ENCODE results near the gene HOXD1.

Gene HOXD1

DNA sequence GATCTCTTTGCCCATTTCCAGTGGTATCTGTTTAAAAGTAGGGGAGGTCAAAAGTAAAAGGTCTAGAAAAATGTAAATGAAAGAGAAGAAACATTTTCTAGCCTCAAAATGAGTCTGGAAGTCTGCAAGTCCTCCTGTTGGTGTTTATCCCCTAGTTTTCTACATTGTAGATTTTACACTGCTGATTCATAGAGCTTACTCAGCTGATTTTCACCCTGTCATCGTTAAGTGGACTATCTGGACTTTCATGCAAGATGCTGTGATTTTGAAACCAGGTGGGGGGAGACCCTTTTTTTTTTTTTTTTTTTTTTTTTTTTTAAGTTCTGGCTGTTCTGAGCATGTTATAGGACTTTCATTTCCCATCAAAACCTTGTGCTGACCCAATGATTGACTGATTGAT lies 21.1 kb upstream of the HOXD1 start:
- DNase-seq: no peak

DNA sequence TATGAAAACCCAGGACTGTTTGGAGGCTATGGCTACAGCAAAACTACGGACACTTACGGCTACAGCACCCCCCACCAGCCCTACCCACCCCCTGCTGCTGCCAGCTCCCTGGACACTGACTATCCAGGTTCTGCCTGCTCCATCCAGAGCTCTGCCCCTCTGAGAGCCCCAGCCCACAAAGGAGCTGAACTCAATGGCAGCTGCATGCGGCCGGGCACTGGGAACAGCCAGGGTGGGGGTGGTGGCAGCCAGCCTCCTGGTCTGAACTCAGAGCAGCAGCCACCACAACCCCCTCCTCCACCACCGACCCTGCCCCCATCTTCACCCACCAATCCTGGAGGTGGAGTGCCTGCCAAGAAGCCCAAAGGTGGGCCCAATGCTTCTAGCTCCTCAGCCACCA lies 19.3 kb upstream of the HOXD1 start:
- DNase-seq: no peak

DNA sequence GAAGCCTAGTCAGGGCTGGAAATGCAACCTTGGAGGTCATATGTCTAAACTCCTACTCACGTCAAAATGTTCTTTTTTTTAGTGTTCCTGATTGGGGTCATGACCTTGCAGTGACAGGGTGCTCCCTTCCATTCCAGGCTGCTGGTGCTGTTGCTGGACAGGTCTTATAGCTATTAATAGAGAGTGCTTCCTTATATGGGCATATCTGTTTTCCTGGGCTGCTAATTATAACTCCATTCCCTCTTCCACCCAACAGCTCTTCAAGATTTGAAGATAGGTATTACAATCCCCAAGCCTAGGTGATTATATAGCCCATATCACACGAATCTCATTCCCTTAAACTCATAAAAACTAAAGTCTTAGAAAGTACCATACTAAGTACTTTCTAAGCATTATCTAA lies 18.8 kb upstream of the HOXD1 start:
- DNase-seq: no peak

- DNase-seq: no peak
These were observed 17.7 kb upstream of the HOXD1 start for GRCh38 chr2:176170602-176171305.

DNA sequence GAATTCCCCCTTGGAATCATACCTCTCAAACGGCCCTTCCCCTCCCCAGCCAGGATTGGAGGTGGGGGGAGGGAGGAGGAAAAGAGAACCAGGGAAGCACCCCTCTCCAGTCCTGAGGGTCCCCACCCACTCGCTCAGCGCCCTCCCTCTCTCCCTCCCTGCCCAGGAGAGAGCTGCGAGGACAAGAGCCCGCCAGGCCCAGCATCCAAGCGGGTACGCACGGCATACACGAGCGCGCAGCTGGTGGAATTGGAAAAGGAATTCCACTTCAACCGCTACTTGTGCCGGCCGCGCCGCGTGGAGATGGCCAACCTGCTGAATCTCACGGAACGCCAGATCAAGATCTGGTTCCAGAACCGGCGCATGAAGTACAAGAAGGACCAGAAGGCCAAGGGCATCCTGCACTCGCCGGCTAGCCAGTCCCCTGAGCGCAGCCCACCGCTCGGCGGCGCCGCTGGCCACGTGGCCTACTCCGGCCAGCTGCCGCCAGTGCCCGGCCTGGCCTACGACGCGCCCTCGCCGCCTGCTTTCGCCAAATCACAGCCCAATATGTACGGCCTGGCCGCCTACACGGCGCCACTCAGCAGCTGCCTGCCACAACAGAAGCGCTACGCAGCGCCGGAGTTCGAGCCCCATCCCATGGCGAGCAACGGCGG lies 17.0 kb upstream of the HOXD1 start:
- no peak for DNase-seq

DNA sequence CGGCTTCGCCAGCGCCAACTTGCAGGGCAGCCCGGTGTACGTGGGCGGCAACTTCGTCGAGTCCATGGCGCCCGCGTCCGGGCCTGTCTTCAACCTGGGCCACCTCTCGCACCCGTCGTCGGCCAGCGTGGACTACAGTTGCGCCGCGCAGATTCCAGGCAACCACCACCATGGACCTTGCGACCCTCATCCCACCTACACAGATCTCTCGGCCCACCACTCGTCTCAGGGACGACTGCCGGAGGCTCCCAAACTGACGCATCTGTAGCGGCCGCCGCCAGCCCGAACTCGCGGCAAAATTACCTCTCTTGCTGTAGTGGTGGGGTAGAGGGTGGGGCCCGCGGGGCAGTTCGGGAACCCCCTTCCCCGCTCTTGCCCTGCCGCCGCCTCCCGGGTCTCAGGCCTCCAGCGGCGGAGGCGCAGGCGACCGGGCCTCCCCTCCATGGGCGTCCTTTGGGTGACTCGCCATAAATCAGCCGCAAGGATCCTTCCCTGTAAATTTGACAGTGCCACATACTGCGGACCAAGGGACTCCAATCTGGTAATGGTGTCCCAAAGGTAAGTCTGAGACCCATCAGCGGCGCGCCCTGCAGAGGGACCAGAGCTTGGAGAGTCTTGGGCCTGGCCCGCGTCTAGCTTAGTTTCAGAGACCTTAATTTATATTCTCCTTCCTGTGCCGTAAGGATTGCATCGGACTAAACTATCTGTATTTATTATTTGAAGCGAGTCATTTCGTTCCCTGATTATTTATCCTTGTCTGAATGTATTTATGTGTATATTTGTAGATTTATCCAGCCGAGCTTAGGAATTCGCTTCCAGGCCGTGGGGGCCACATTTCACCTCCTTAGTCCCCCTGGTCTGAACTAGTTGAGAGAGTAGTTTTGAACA lies 16.2 kb upstream of the HOXD1 start:
- no peak for DNase-seq

GRCh38 chr2:176172895-176173566 lies 15.4 kb upstream of the HOXD1 start:
- DNase-seq: no peak

DNA sequence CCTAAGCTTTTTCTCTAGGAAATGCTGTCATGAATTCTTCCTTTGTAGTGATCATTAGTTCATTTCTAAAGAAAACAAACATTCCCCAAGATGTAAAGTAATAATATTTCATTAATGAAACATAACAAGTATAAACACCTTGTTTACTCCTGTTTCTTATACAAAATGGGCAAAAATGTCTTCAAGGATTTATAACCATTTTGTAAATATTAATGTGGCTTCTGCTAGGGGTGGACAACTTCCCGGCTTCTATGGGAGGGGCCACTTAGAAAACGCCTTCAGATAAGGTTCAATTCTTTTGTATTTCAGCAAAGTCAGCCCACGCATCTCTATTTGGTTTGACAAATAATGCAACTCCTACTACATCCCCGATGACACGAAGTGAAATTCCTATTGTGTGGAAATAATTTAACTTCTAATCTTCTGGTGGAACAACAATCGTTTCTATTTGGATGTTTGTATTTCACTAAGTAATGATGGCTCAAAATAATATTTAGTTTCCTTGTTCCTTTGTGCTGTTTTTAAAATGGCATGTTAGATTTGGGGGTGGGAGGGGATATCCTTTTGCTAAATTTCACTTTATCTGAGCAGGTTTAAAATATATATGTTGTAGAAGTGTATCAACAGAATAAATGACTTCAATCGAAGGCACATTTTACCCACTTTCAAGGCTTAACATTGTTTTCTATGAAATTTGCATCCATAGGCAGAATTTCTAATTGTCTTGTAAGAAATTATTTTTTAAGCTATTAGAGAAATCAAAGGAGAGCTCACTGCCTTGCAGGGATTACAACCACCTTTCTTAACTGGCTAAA lies 14.7 kb upstream of the HOXD1 start:
- no peak for DNase-seq

DNA sequence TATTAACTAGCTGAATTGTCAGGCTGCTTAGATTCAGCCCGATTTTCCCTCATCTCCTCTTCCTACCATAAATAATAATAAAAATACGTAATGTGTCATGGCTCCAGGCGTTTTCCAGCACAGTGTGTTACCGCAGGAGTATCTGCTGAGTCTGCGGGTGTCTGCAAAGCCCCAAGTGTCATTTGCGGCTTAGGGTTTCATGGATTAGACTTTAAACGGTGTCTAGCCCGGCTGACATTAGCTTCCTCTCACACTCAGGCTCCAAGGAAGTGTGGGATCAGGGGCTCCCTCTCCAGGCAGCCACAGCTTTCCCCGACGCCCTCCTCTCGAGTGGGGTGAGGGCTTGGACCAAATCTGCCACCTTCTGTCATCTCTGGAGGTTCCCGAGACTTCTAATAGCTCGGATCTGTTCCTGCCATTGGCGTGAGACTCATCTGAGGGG lies 14.1 kb upstream of the HOXD1 start:
- DNase-seq: no peak

DNA sequence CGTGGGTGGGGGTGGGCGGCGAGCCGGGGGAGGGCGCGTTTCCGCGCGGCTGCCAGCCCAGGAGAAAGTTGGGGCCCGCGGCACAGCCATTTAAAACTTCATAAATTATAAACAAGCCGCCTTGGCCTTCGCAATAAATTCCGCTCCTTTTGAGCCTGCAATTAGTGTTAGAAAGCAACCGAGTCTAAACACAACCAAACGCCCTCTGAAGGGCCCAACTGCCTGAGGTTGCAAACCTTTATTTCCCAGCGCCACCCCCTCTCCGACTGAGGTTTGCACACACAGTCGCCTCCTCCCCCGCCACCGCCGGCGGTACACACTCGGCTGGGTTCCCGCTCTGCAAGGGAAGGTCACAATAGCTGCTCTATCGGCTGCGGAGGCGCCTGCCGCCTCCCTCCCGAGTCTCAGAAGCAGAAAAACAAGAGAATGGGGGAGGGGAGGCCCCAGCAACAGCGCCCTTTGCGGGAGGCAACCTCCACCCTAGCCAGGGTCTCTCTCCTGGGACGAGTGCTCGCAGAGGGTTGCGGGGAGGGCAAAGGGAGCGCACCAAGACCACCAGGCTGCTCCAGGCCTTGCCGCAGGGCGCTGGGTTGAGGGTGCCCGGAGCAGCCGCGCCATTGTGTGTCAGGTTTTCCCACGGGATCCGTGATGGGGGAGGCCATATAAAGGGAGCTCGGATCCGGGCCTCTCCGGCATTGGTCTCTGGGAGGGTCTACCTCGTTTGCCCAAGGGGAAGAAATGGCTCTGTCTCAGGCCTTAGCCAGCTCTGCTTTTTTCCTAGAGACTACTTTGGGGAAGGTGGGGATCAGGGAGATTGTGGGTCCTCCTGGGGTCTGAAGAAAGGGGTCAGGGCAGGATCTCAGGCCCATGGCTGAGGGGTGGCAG lies 13.4 kb upstream of the HOXD1 start:
- DNase-seq: no peak

- no peak for DNase-seq
These were observed 12.5 kb upstream of the HOXD1 start for GRCh38 chr2:176175709-176176607.

DNA sequence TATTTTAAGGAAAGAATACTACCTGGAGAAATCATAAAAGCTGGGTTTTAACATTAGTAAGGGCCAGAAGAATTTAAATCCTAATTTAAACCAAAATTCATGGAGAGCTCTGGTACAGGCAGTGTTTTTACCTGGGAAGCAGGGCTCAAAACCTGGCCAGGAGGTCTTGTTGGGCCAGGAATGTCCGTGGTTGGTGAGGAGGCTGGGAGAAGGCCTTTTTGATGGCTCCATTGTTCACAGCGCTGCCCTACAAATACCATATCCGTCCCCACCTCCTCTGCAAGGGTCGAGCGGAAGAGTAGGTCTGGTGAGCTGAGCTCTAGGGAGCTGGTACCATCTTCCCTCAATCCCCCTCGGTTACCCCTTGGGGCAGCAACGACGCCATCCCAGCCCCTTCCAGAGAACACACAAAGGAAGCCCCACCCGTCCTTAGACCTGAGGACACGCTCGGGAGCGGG lies 10.9 kb upstream of the HOXD1 start:
- no peak for DNase-seq

GRCh38 chr2:176178038-176178756 lies 10.3 kb upstream of the HOXD1 start:
- DNase-seq: no peak

- DNase-seq: no peak
These were observed 9.6 kb upstream of the HOXD1 start for GRCh38 chr2:176178757-176179295.

- DNase-seq: no peak
These were observed 6.9 kb upstream of the HOXD1 start for GRCh38 chr2:176181551-176181950.

DNA sequence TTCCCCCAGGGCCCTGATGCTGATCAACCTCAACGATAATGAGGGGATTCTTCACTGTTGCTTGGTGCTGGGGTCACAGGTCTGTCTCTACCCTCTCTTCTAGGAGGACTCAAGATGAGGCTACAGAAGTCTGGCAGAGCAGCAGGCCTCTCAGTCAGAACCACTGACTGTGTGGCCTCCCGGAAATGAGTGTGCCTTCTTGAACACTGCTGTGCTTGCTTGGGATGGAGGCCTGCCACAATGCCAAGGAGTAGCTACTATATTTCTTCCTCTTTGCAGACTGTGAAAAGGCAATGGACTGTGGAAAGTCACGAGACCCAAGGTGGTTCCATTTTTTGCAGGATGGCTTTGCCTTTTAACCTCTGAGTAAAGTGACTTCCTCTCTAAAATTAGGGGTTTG lies 5.8 kb upstream of the HOXD1 start:
- no peak for DNase-seq

DNA sequence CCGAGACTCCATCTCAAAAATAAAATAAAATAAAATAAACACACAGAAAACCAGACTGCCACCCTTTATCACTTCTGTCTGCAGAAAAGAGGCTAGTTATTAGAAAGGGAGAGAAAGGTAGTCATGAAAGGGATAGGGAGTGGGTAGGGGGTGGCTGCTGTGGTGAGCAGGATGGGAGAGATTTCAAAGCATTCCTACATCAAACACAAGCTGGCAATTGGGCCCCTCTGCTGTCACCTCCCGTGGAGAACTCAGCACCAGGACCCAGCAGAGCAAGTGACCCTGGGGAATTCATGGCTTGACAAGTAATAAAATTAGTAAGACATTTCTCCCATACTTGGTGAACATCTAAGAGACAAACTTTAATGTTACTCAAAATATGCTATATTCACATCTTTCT lies 3.7 kb upstream of the HOXD1 start:
- DNase-seq: no peak

DNA sequence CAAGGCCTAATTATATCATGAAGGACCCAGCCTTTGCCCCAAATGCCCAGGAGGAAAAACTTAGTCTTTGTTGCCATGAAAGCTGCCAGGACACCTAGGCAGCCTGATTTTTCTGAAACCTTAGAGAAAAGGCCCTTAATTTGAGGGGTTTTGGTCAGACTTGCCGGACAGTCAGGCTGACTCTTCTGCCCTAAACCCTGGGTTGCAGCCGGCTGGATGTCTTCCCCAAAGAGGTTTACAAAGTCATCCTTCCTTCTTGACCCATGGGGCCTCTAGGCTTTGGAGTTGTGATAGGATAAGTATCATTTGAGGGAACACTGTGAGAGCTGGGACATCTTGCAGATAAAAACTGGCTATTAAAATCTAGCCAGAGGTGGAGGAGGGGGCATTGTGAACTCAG lies 2.4 kb upstream of the HOXD1 start:
- no peak for DNase-seq
